Common myeloid progenitor, CD34-positive (primary cell): ENCODE results near the gene SLC44A5.

Experiments used
- CTCF ChIA-PET: fragments of 350-600 bp; sonication (Branson Sonifier 250); formaldehyde crosslinking; loops from one replicate; lab custom pipeline; 2021; ENCODE audit warnings: antibody characterized with exemption; lab: Charles Lee
- POLR2A ChIA-PET: fragments of 350-600 bp; sonication (Branson Sonifier 250); formaldehyde crosslinking; loops from one replicate; lab custom pipeline; 2021; ENCODE audit warnings: antibody characterized with exemption; lab: Charles Lee
- DNase-seq, 3 donors: peaks; one replicate each; pipeline versions ENCODE4 v3.0.0 to v3.0.0-alpha.2; 2013
- H3K27ac ChIP-seq, 2 experiments: 1 replicate in 1 of 2; 2 replicates in 1 of 2; pipeline ENCODE4 v1.7.0; 2013; ENCODE audit warnings: inconsistent platforms in 2 of 2, low read length in 2 of 2, mild to moderate bottlenecking in 2 of 2, low read depth in 1 of 2, moderate library complexity in 1 of 2; ENCODE audit not compliant: severe bottlenecking in 2 of 2, insufficient read depth in 1 of 2, poor library complexity in 1 of 2
- H3K27me3 ChIP-seq, 5 experiments: replicated peaks in 2 of 5; 1 replicate in 3 of 5; 2 replicates in 2 of 5; pipeline versions ENCODE4 v1.6.1 to v1.7.0; 2013; ENCODE audit warnings: low read length in 4 of 5, mild to moderate bottlenecking in 2 of 5, moderate library complexity in 2 of 5, inconsistent platforms in 1 of 5; ENCODE audit not compliant: insufficient read depth in 5 of 5, control insufficient read depth in 4 of 5
- H3K36me3 ChIP-seq, 4 experiments: 1 replicate in 2 of 4; 2 replicates in 2 of 4; pipeline versions ENCODE4 v1.6.1 to v1.7.0; 2013; ENCODE audit warnings: low read length in 3 of 4, control low read depth in 1 of 4, mild to moderate bottlenecking in 1 of 4; ENCODE audit not compliant: control insufficient read depth in 4 of 4, insufficient read depth in 4 of 4
- H3K4me1 ChIP-seq, 4 experiments: 1 replicate in 3 of 4; 2 replicates in 1 of 4; pipeline versions ENCODE4 v1.6.1 to v1.7.1; 2013; ENCODE audit warnings: low read length in 3 of 4, mild to moderate bottlenecking in 3 of 4, control low read depth in 1 of 4, inconsistent platforms in 1 of 4, moderate library complexity in 1 of 4; ENCODE audit not compliant: control insufficient read depth in 4 of 4, insufficient read depth in 4 of 4; ENCODE audit errors: control extremely low read depth in 1 of 4
- H3K4me3 ChIP-seq, 7 experiments: 1 replicate in 4 of 7; 2 replicates in 3 of 7; pipeline versions ENCODE4 v1.5.1 to v1.7.0; 2013; ENCODE audit warnings: mild to moderate bottlenecking in 7 of 7, low read length in 6 of 7, moderate library complexity in 6 of 7, inconsistent platforms in 2 of 7, low read depth in 2 of 7, control low read depth in 1 of 7; ENCODE audit not compliant: insufficient read depth in 4 of 7, control insufficient read depth in 1 of 7; ENCODE audit errors: extremely low read depth in 1 of 7
- H3K9me3 ChIP-seq, 5 experiments: 1 replicate in 4 of 5; 2 replicates in 1 of 5; pipeline versions ENCODE4 v1.6.1 to v1.7.1; 2013; ENCODE audit warnings: low read length in 4 of 5, mild to moderate bottlenecking in 2 of 5, inconsistent platforms in 1 of 5, low read depth in 1 of 5, moderate library complexity in 1 of 5; ENCODE audit not compliant: control insufficient read depth in 4 of 5, insufficient read depth in 2 of 5; ENCODE audit errors: control extremely low read depth in 1 of 5
- WGBS: methylation state at CpG from one replicate; pipeline ENCODE4 v1.1.5; 2013; ENCODE audit not compliant: insufficient coverage; 5-methylcytosine and 5-hydroxymethylcytosine counted together

SLC44A5 gene

GRCh38 chr1:75327395-75327794 lies 283.5 kb downstream of the SLC44A5 start:
- Histone ChIP-seq H3K4me3 (no peak overlapping the region), H3K27me3 (no peaks in the 10 kb centered on the region), H3K36me3 (no peaks in the 10 kb centered on the region), H3K4me1 (no peaks in the 10 kb centered on the region), H3K27ac (no peak overlapping the region), H3K9me3 (no peaks in the 10 kb centered on the region)
- POLR2A ChIA-PET = no interaction called here
- CTCF ChIA-PET = no interaction called here
- no peak for DNase-seq
- no CpG with 5 or more reads among the region's 2 CpGs for WGBS

- Histone ChIP-seq H3K9me3 (no peaks in the 10 kb centered on the region), H3K4me1 (no peaks in the 10 kb centered on the region), H3K4me3 (no peak overlapping the region), H3K27ac (no peak overlapping the region), H3K27me3 (peaks cover 0 to 2% (median 0%) of the 10 kb centered on the region in 5 experiments), H3K36me3 (no peaks in the 10 kb centered on the region)
- no peak for DNase-seq
- ChIA-PET POLR2A (no interaction called here), CTCF (no interaction called here)
- WGBS = 97% methylated on average over 3 of the region's 4 CpGs
These were observed 292.9 kb downstream of the SLC44A5 start for GRCh38 chr1:75317976-75318375.

GRCh38 chr1:75316230-75316629 lies 294.7 kb downstream of the SLC44A5 start:
- Histone ChIP-seq H3K36me3 (no peaks in the 10 kb centered on the region), H3K27ac (no peak overlapping the region), H3K4me1 (no peaks in the 10 kb centered on the region), H3K4me3 (no peak overlapping the region), H3K9me3 (no peaks in the 10 kb centered on the region), H3K27me3 (peaks cover 0 to 2% (median 0%) of the 10 kb centered on the region in 5 experiments)
- no peak for DNase-seq
- ChIA-PET POLR2A (no interaction called here), CTCF (no interaction called here)
- no CpG with 5 or more reads among the region's 1 CpG for WGBS

- ChIA-PET POLR2A (no interaction called here), CTCF (no interaction called here)
- H3K9me3 ChIP-seq = no peaks in the 10 kb centered on the region
- DNase-seq = no peak
- H3K4me1 ChIP-seq = no peaks in the 10 kb centered on the region
- WGBS = no CpG with 5 or more reads among the region's 2 CpGs
- H3K36me3 ChIP-seq = no peaks in the 10 kb centered on the region
- no peak overlapping the region for H3K27ac ChIP-seq
- peaks cover 0 to 2% (median 0%) of the 10 kb centered on the region in 5 experiments for H3K27me3 ChIP-seq
- H3K4me3 ChIP-seq = no peak overlapping the region
These were observed 298.3 kb downstream of the SLC44A5 start for GRCh38 chr1:75312620-75313019.

- POLR2A ChIA-PET = no interaction called here
These were observed 300.8 kb downstream of the SLC44A5 start for GRCh38 chr1:75310067-75310466.

GRCh38 chr1:75308365-75308764 lies 302.5 kb downstream of the SLC44A5 start:
- Histone ChIP-seq H3K27me3 (no peaks in the 10 kb centered on the region), H3K36me3 (no peaks in the 10 kb centered on the region), H3K27ac (no peak overlapping the region), H3K4me3 (no peak overlapping the region), H3K9me3 (no peaks in the 10 kb centered on the region), H3K4me1 (no peaks in the 10 kb centered on the region)
- CTCF ChIA-PET = interaction anchor here (1.1 kb wide), 1 partner anchor 10 kb away, joined by 3 read pairs; no protein-coding TSS in a partner anchor
- POLR2A ChIA-PET = no interaction called here
- 97% methylated on average over 2 of the region's 2 CpGs for whole genome bisulfite sequencing
- no peak for DNase-seq

More at GRCh38 chr1:75310067-75310466, 300.8 kb downstream of the SLC44A5 start:
- Histone ChIP-seq H3K27ac (no peak overlapping the region), H3K9me3 (no peaks in the 10 kb centered on the region), H3K27me3 (no peaks in the 10 kb centered on the region), H3K4me3 (no peak overlapping the region), H3K4me1 (no peaks in the 10 kb centered on the region), H3K36me3 (no peaks in the 10 kb centered on the region)
- CTCF ChIA-PET = interaction anchor here (1.0 kb wide), 1 partner anchor 77 kb away, joined by 3 read pairs; no protein-coding TSS in a partner anchor
- DNase-seq = no peak

GRCh38 chr1:75305061-75305460 lies 305.9 kb downstream of the SLC44A5 start:
- Histone ChIP-seq H3K36me3 (no peaks in the 10 kb centered on the region), H3K4me3 (no peak overlapping the region), H3K4me1 (no peaks in the 10 kb centered on the region), H3K27me3 (no peaks in the 10 kb centered on the region), H3K27ac (no peak overlapping the region), H3K9me3 (no peaks in the 10 kb centered on the region)
- DNase-seq = no peak
- POLR2A ChIA-PET = no interaction called here
- WGBS = no CpG with 5 or more reads among the region's 2 CpGs
- CTCF ChIA-PET = no interaction called here
